Measurements from ENCODE around the gene KIF6.
A peak's percentile ranks its signal among the peaks of the same experiment; 100 is the strongest.

The KIF6 gene

DNA sequence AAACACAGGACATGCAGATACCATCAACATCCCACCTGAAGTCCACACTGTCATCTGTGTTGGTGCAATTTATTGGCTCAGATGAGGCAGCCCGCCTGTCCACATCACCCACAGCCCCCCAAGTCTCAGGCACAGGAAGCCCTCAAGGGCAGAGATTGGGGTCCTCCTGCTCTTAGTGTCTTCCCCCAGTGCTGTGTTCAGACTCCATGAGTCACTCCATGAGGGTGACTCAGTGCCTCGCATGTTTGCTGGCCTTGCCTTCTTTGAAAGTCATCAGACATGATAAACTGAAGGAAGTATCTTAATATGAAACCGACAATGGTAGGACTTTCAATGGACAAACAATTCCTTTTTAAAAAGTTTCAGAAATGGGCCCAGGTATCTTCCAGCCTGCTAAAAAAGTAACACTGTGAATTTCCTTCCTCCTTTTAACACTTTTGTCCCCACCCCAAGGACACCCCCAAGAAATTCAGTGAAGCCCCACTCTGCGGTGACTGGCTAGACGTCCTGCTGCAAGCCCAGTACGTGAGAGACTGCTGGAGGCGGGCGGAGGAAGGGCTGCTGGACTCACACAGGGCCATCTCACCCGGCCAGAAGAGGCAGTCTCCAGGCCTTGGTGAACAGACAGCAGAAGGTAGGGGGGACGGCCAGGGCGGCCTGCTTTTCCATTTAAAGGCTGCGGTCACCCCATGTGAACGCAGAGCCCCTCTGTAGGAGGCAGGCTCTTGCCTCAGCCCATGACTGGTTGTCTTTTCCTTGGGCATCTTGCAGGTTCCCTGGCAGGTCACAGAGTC is 359.7 kb downstream of the KIF6 start:
- H3K9me3 ChIP-seq (ENCODE audit: control insufficient read depth, low read length) = no peaks in the 10 kb centered on the region
- no peaks in the 10 kb centered on the region for H3K36me3 ChIP-seq (ENCODE audit: control insufficient read depth, insufficient read depth, low read length)
- H3K4me3 ChIP-seq (ENCODE audit: low read depth, low read length) = no peak overlapping the region
- no peak overlapping the region for H2AFZ ChIP-seq
- H3K27me3 ChIP-seq (ENCODE audit: control insufficient read depth, insufficient read depth, low read length) = no peaks in the 10 kb centered on the region
- TF ChIP-seq, protein P1, sequence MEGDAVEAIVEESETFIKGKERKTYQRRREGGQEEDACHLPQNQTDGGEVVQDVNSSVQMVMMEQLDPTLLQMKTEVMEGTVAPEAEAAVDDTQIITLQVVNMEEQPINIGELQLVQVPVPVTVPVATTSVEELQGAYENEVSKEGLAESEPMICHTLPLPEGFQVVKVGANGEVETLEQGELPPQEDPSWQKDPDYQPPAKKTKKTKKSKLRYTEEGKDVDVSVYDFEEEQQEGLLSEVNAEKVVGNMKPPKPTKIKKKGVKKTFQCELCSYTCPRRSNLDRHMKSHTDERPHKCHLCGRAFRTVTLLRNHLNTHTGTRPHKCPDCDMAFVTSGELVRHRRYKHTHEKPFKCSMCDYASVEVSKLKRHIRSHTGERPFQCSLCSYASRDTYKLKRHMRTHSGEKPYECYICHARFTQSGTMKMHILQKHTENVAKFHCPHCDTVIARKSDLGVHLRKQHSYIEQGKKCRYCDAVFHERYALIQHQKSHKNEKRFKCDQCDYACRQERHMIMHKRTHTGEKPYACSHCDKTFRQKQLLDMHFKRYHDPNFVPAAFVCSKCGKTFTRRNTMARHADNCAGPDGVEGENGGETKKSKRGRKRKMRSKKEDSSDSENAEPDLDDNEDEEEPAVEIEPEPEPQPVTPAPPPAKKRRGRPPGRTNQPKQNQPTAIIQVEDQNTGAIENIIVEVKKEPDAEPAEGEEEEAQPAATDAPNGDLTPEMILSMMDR (IDR thresholded peaks at IDR 0.05) = no peak
- H3K4me1 ChIP-seq = peaks cover 2% of the 10 kb centered on the region
- H3K9ac ChIP-seq = no peak overlapping the region
- H3K27ac ChIP-seq = no peak overlapping the region
- no peaks in the 10 kb centered on the region for H3K79me2 ChIP-seq
- H3K4me2 ChIP-seq (ENCODE audit: low read length) = no peak overlapping the region

DNA sequence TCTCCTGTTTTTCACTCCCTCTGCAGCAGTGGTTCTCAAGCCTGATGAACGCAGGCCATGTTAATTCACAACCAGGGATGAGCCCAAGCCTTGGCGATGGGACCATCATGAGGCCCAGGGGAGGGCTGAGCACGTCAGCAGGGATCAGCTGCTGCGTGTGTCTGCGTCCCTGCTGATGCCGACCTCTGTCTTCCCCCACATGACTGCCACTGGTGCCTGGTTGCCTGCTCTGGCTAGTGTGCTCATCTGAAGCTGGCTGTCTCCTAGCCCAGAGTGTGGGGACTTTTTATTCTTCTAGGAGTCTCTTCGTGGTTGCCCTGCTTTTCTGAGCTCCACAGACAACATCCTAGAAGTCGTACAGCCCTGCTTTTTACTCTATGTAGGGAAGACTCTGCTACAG is 361.9 kb downstream of the KIF6 start:
- TF ChIP-seq, protein P1 (IDR thresholded peaks at IDR 0.05) = no peak
- Histone ChIP-seq H3K27ac (no peak overlapping the region), H3K9me3 (ENCODE audit: control insufficient read depth, low read length) (no peaks in the 10 kb centered on the region)

DNA sequence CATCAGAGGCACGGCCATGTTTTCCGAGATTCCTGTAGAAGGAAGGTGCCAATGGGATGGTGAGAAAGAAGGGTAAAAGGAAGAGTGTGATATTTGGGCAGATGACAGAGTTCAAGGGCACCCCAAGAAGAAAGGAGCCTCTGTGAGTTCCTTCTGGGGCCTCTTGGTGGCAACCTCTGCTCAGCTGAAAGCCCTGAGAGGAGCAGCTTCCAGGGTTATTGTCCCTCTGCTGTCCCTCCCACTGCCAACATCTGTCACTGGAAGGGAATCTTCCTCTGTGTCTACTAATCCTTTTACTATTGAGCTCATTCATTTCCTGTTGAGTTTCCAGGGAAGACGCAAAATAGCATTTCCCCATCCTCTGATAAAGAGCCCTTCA is 362.7 kb downstream of the KIF6 start:
- TF ChIP-seq, protein P1 (IDR thresholded peaks at IDR 0.05) = no peak
- H3K9me3 ChIP-seq (ENCODE audit: control insufficient read depth, low read length) = no peaks in the 10 kb centered on the region
- no peak overlapping the region for H3K27ac ChIP-seq
- no peaks in the 10 kb centered on the region for H3K36me3 ChIP-seq (ENCODE audit: control insufficient read depth, insufficient read depth, low read length)
- no peak overlapping the region for H3K9ac ChIP-seq
- H3K79me2 ChIP-seq = no peaks in the 10 kb centered on the region
- no peak overlapping the region for H3K4me2 ChIP-seq (ENCODE audit: low read length)
- no peak overlapping the region for H3K4me3 ChIP-seq (ENCODE audit: low read depth, low read length)
- H2AFZ ChIP-seq = peak overlapping the region; percentile 74
- H3K27me3 ChIP-seq (ENCODE audit: control insufficient read depth, insufficient read depth, low read length) = no peaks in the 10 kb centered on the region
- H3K4me1 ChIP-seq = peaks cover 2% of the 10 kb centered on the region

More for the DNA sequence above, 361.9 kb downstream of the KIF6 start:
- Histone ChIP-seq H3K4me2 (ENCODE audit: low read length) (no peak overlapping the region), H3K79me2 (no peaks in the 10 kb centered on the region), H3K9ac (no peak overlapping the region), H3K4me1 (peaks cover 2% of the 10 kb centered on the region), H3K4me3 (ENCODE audit: low read depth, low read length) (no peak overlapping the region), H3K36me3 (ENCODE audit: control insufficient read depth, insufficient read depth, low read length) (no peaks in the 10 kb centered on the region), H2AFZ (no peak overlapping the region), H3K27me3 (ENCODE audit: control insufficient read depth, insufficient read depth, low read length) (no peaks in the 10 kb centered on the region)

DNA sequence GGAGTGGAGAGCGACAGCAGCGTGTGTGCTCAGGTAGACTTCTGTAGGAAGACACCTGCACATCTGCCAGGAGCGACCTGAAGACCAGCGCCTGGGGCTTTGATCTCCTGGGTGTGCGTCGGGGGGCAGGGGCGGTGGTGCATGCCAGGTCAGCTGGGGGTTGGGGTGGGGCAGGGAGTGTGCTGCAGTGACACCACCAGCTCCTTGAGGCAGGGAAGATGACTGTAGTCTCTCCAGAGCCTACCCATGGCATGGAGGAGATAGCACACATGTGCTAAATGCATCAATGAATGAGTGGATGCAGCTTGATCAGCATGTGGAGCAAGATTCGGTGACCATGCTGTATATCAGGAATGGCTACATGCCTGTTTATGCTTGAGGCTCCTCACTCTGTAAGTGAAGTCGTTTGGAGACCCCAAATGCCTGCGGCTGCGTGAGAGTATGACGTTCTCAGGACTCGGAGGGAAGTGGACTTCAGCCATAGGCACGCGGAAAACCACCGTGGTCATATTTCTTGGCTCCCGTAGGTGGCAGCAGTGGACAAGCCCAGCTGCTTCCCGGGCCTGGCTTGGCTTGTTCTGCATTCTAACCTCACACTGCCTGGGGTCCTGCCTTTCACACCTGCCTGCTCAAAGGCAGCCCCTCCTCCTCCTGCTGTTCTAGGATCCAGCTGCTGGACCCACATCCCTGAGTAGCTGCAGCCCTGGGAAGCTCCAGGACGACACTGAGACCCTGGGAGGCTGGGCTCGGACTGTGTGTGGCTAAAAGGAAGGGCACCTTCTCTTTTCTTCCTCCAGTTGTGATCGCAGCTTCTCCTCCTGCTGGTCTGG is 363.3 kb downstream of the KIF6 start:
- no peak overlapping the region for H3K4me2 ChIP-seq (ENCODE audit: low read length)
- no peak overlapping the region for H3K9ac ChIP-seq
- H2AFZ ChIP-seq = peak overlapping the region; percentile 74
- H3K36me3 ChIP-seq (ENCODE audit: control insufficient read depth, insufficient read depth, low read length) = no peaks in the 10 kb centered on the region
- no peaks in the 10 kb centered on the region for H3K4me1 ChIP-seq
- no peaks in the 10 kb centered on the region for H3K79me2 ChIP-seq
- H3K27ac ChIP-seq = no peak overlapping the region
- no peak overlapping the region for H3K4me3 ChIP-seq (ENCODE audit: low read depth, low read length)
- H3K27me3 ChIP-seq (ENCODE audit: control insufficient read depth, insufficient read depth, low read length) = no peaks in the 10 kb centered on the region
- H3K9me3 ChIP-seq (ENCODE audit: control insufficient read depth, low read length) = no peaks in the 10 kb centered on the region
- TF ChIP-seq, protein P1 (IDR thresholded peaks at IDR 0.05) = peak; percentile 75
